Astrocyte of the spinal cord (primary cell): ENCODE data around the gene NXN.
A peak's percentile ranks its signal among the peaks of the same experiment; 100 is the strongest.
"Not testable (repeated sequence)": the region's sequence is repeated elsewhere in the genome, so short reads cannot be mapped to it uniquely, and the experiment has no call there.

Source experiments
- DNase-seq: peaks from one replicate; pipeline ENCODE4 v3.0.0; 2011; ENCODE audit warnings: low read depth, low spot score
- H3K4me3 ChIP-seq: 2 replicates; pipeline ENCODE4 v1.5.1; 2011; ENCODE audit warnings: low read depth, mild to moderate bottlenecking, low read length, moderate library complexity
- in situ Hi-C: cut with HindIII; loops from 2 replicates; pipeline ENCODE4 v1.10.0; 2017; ENCODE audit warnings: low sequenced_read_pairs
- TF ChIP-seq, protein P1 (sequence below): IDR thresholded peaks from 2 replicates; pipeline ENCODE4 v1.5.1; 2012; ENCODE audit warnings: low read depth, mild to moderate bottlenecking, low read length, inconsistent platforms

Gene NXN

DNA sequence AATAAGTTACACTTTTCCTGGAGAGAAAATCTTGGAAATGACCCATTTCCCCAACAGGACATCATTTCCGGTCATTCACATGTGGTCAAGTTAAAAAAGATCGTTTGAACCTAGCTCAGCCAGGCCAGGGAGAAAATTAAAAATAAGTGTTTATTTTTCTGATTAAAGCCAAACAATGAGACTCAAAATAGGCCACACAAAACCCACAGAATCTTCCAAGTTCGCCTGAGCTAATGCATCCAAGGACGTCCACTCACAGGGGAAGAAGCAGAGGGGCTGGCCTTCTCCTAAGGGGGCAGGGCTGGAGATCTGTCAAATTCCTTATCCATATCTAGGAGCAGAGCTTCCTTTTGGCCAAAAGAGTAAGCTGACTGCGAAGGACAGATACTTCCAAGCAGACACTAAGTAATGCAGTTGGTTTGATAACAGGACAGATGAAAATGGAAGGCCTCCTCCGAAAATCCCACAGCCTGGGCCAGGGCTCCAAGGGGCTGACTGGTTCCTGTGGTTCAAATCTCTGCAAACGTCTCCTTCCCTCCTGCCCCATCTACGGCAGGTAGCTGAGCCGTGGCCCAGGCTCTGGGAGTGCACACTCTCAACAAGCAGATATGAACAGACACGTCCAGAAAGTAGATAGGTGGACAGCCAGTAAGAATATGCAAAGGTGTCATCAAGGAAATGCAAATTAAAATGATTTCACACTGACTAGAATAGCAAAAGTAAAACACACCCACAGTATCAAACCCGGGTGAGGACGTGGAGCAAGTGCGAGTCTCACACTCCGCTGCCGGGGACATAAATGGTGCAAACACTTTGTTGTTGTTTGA lies 98.9 kb downstream of the NXN start:
- TF ChIP-seq, protein P1, sequence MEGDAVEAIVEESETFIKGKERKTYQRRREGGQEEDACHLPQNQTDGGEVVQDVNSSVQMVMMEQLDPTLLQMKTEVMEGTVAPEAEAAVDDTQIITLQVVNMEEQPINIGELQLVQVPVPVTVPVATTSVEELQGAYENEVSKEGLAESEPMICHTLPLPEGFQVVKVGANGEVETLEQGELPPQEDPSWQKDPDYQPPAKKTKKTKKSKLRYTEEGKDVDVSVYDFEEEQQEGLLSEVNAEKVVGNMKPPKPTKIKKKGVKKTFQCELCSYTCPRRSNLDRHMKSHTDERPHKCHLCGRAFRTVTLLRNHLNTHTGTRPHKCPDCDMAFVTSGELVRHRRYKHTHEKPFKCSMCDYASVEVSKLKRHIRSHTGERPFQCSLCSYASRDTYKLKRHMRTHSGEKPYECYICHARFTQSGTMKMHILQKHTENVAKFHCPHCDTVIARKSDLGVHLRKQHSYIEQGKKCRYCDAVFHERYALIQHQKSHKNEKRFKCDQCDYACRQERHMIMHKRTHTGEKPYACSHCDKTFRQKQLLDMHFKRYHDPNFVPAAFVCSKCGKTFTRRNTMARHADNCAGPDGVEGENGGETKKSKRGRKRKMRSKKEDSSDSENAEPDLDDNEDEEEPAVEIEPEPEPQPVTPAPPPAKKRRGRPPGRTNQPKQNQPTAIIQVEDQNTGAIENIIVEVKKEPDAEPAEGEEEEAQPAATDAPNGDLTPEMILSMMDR = no peak
- no peak overlapping the region for H3K4me3 ChIP-seq
- DNase-seq = peak; percentile 21
- in situ Hi-C loops = no loop called here

- in situ Hi-C loops = no loop called here
- peak; percentile 81 for DNase-seq
- TF ChIP-seq, protein P1 = peak; percentile 62
- no peak overlapping the region for H3K4me3 ChIP-seq
Measured at GRCh38 chr17:879546-880442, 99.8 kb downstream of the NXN start.

DNA sequence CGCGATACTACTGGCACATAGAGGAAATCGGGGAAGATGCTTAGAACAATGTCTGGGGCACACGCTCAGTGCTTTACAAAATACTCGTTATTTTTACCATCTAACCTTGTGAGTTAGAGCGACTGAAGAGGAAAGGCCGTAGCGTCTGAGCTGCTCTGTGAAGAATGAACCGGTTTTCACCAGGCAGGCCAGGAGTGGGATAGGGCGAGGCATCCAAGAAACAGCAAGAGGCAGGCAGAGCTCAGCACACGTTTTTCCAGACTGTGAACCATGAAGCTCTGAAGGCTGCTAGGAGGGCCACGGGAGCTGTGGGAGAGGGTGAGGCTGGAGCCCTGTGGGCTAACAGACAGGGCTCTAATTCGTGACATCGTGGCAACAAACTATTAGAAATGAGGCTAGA lies 101.9 kb downstream of the NXN start:
- in situ Hi-C loops = no loop called here

GRCh38 chr17:876272-876671 lies 103.3 kb downstream of the NXN start:
- DNase-seq = no peak
- in situ Hi-C loops = no loop called here
- TF ChIP-seq, protein P1 = no peak
- H3K4me3 ChIP-seq = no peak overlapping the region

More for the DNA sequence above, 101.9 kb downstream of the NXN start:
- H3K4me3 ChIP-seq = no peak overlapping the region
- DNase-seq = no peak
- TF ChIP-seq, protein P1 = no peak

DNA sequence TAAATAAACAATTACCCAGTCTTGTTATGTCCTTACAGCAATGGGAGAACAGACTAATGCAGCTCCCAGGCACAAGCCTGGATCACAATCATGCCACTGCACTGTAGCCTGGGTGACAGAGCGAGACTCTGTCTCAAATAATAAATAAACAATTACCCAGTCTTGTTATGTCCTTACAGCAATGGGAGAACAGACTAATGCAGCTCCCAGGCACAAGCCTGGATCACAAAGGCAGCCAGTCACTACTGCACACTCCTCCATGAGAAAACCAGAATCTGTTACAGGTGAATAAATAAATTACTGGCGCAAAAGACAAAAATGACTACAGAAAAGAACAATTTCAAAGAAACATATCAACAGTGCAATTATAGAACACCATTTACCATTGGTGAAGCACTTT lies 105.0 kb downstream of the NXN start:
- H3K4me3 ChIP-seq, in situ Hi-C loops, DNase-seq: not testable (repeated sequence)

GRCh38 chr17:872855-873254 lies 106.7 kb downstream of the NXN start:
- TF ChIP-seq, protein P1 = no peak
- no peak overlapping the region for H3K4me3 ChIP-seq
- DNase-seq = no peak
- in situ Hi-C loops = no loop called here
